ENCODE data around the gene SLC8A1. TPM values are rescaled to one million over a fixed set of nuclear protein-coding genes. Genes with fewer than 3 reads are reported as not detected.

Gene SLC8A1
- total RNA-seq, 2 experiments from 2014 or later, result 0.47 to 0.59 TPM

DNA sequence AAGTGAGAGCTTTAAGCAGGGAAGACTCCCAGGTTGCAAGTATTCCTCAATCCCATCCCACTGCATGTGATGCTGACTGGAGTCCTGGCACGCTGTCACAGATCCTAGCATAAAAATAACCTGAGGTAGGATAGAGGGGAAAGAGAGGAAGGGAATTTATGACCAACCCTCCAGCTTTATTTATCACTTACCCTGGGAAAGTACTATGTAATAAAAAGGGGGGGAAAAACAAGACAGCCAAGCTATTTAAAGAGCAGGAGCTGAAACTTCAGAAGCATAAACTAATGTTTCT lies 122.2 kb downstream of the SLC8A1 start:
- H3K27me3 ChIP-seq (ENCODE audit: control insufficient read depth in 1 of 2, insufficient read depth in 2 of 2, low read length in 2 of 2), result no peaks in the 10 kb centered on the region
- no peaks in the 10 kb centered on the region for H3K36me3 ChIP-seq (ENCODE audit: insufficient read depth, low read length)
- no peak overlapping the region for H3K4me3 ChIP-seq (ENCODE audit: low read length)
- ChIA-PET CTCF (no interaction called here), POLR2A (no interaction called here)
- H3K9me3 ChIP-seq (ENCODE audit: control insufficient read depth in 1 of 2, insufficient read depth in 1 of 2, low read length in 2 of 2), result no peaks in the 10 kb centered on the region
- no peak overlapping the region for H3K27ac ChIP-seq (ENCODE audit: low read depth in 1 of 2, low read length in 2 of 2)
- intact Hi-C loops (cut with DNase I, micrococcal nuclease), result no loop called here
- Mint-ChIP-seq H3K27me3 (no peaks in the 10 kb centered on the region), H3K9me3 (no peaks in the 10 kb centered on the region), H3K4me3 (no peak overlapping the region), H3K36me3 (ENCODE audit: low read depth) (no peaks in the 10 kb centered on the region), H3K4me1 (ENCODE audit: low read depth) (no peaks in the 10 kb centered on the region), H3K27ac (no peak overlapping the region)
- TF ChIP-seq, protein P1, sequence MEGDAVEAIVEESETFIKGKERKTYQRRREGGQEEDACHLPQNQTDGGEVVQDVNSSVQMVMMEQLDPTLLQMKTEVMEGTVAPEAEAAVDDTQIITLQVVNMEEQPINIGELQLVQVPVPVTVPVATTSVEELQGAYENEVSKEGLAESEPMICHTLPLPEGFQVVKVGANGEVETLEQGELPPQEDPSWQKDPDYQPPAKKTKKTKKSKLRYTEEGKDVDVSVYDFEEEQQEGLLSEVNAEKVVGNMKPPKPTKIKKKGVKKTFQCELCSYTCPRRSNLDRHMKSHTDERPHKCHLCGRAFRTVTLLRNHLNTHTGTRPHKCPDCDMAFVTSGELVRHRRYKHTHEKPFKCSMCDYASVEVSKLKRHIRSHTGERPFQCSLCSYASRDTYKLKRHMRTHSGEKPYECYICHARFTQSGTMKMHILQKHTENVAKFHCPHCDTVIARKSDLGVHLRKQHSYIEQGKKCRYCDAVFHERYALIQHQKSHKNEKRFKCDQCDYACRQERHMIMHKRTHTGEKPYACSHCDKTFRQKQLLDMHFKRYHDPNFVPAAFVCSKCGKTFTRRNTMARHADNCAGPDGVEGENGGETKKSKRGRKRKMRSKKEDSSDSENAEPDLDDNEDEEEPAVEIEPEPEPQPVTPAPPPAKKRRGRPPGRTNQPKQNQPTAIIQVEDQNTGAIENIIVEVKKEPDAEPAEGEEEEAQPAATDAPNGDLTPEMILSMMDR (IDR thresholded peaks at IDR 0.05), result no peak
- ATAC-seq (ENCODE audit: poor library complexity) (no peak), DNase-seq (no peak)
- no peaks in the 10 kb centered on the region for H3K4me1 ChIP-seq (ENCODE audit: insufficient read depth, low read length)

- Mint-ChIP-seq H3K27ac (no peak overlapping the region), H3K4me3 (no peak overlapping the region), H3K4me1 (ENCODE audit: low read depth) (no peaks in the 10 kb centered on the region), H3K27me3 (no peaks in the 10 kb centered on the region), H3K9me3 (no peaks in the 10 kb centered on the region), H3K36me3 (ENCODE audit: low read depth) (no peaks in the 10 kb centered on the region)
- no peaks in the 10 kb centered on the region for H3K36me3 ChIP-seq (ENCODE audit: insufficient read depth, low read length)
- no peaks in the 10 kb centered on the region for H3K4me1 ChIP-seq (ENCODE audit: insufficient read depth, low read length)
- ATAC-seq (ENCODE audit: poor library complexity), result no peak
- TF ChIP-seq, protein P1 (IDR thresholded peaks at IDR 0.05), result no peak
- ChIA-PET POLR2A (no interaction called here), CTCF (no interaction called here)
- no peaks in the 10 kb centered on the region for H3K27me3 ChIP-seq (ENCODE audit: control insufficient read depth in 1 of 2, insufficient read depth in 2 of 2, low read length in 2 of 2)
- H3K9me3 ChIP-seq (ENCODE audit: control insufficient read depth in 1 of 2, insufficient read depth in 1 of 2, low read length in 2 of 2), result no peaks in the 10 kb centered on the region
- no peak overlapping the region for H3K4me3 ChIP-seq (ENCODE audit: low read length)
- no peak overlapping the region for H3K27ac ChIP-seq (ENCODE audit: low read depth in 1 of 2, low read length in 2 of 2)
- no peak for DNase-seq
- intact Hi-C loops (cut with DNase I, micrococcal nuclease), result no loop called here
Observed at GRCh38 chr2:40325116-40325515, 126.8 kb downstream of the SLC8A1 start.

DNA sequence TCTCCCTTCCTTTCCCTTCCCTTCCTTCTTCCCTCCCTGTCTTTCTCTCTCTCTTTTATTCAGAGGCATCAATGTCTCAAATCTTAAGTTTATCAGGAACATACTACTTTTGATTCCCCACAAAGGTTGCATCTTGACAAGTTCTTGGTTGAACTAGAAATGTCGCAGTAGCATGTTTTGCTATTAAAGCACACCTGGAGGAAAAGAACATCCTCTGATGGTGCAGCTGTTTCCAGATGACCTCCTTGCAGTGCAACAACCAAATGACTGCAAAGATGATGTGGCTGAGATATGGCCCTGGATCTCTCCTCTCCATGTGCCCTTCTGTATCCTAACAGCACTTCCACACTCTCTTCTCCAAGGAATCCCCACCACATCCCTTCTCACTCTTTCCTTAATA lies 127.2 kb downstream of the SLC8A1 start:
- H3K4me1 Mint-ChIP-seq (ENCODE audit: low read depth), result no peaks in the 10 kb centered on the region
- H3K36me3 Mint-ChIP-seq (ENCODE audit: low read depth), result no peaks in the 10 kb centered on the region
- ATAC-seq (ENCODE audit: poor library complexity) (no peak), DNase-seq (no peak)
- H3K27ac ChIP-seq (ENCODE audit: low read depth in 1 of 2, low read length in 2 of 2), result no peak overlapping the region
- no peak overlapping the region for H3K4me3 Mint-ChIP-seq
- POLR2A ChIA-PET, result no interaction called here
- intact Hi-C loops (cut with DNase I, micrococcal nuclease), result loop anchor here in 1 of 2 experiments (5.0 kb wide), 1 partner anchor 677 kb away; no protein-coding TSS in a partner anchor
- H3K27me3 ChIP-seq (ENCODE audit: control insufficient read depth in 1 of 2, insufficient read depth in 2 of 2, low read length in 2 of 2), result no peaks in the 10 kb centered on the region
- no peak overlapping the region for H3K27ac Mint-ChIP-seq
- no peaks in the 10 kb centered on the region for H3K4me1 ChIP-seq (ENCODE audit: insufficient read depth, low read length)
- no peaks in the 10 kb centered on the region for H3K9me3 Mint-ChIP-seq
- no peaks in the 10 kb centered on the region for H3K36me3 ChIP-seq (ENCODE audit: insufficient read depth, low read length)
- no peak overlapping the region for H3K4me3 ChIP-seq (ENCODE audit: low read length)
- H3K9me3 ChIP-seq (ENCODE audit: control insufficient read depth in 1 of 2, insufficient read depth in 1 of 2, low read length in 2 of 2), result no peaks in the 10 kb centered on the region
- no peaks in the 10 kb centered on the region for H3K27me3 Mint-ChIP-seq
- CTCF ChIA-PET, result no interaction called here
- TF ChIP-seq, protein P1 (IDR thresholded peaks at IDR 0.05), result no peak
